Hypothalamus (tissue), 51 donors: ENCODE data around the gene TBX5.
A peak's percentile ranks its signal among the peaks of the same experiment; 100 is the strongest.
"Not testable (repeated sequence)": the region's sequence is repeated elsewhere in the genome, so short reads cannot be mapped to it uniquely, and the experiment has no call there.

ENCODE experiments used
- DNase-seq, 51 donors: peaks; one replicate each; lab custom pipeline; 2025; lab: John Stamatoyannopoulos, UW

TBX5 gene

GRCh38 chr12:114393569-114393968 is 12.4 kb downstream of the TBX5 start:
- DNase-seq = no peak

GRCh38 chr12:114392909-114393308 is 13.0 kb downstream of the TBX5 start:
- DNase-seq = no peak

GRCh38 chr12:114391088-114391487 is 14.9 kb downstream of the TBX5 start:
- no peak for DNase-seq

DNA sequence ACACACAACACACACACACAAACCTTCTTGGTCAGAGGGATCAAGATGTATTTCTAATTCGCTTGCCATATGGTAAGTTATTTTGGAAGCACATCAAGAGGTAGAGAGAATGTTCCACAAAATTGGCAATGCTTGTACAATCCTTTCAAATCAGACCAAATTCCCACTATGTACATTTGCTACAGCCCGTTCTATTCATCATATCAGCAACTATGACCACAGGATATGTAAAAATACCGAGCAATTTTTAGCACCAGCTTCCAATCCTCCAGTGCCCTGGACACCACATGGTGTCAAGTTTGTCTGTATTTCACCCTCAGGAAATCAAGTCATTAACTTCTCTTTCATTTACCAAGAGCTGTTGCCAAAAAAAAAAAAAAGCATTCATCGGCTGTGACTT is 21.2 kb downstream of the TBX5 start:
- DNase-seq = no peak

DNA sequence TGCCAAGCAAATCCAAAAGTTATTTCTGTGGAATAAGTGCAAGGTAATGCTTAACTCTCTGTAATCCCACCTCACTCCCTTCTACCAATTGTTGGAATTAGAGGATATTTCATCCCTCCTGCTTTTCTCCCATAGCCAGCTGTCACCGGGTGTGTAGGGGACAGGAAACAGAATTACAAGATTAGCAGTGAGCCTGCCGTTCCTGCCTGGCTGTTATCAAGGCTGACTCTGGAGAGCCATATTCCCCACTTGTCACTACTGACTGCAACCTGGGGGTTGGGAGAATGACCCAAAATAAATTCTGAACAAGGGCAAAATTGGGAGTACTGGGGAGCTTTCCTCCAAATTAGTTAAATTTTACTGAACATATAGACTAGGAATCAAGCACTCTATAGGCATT is 24.8 kb downstream of the TBX5 start:
- no peak for DNase-seq

- DNase-seq = no peak
Measured at GRCh38 chr12:114371733-114372132, 34.2 kb downstream of the TBX5 start.

- DNase-seq = peak in 44 of 51 donors; percentile 1 to 74 (median 31)
Measured at GRCh38 chr12:114371250-114371649, 34.7 kb downstream of the TBX5 start.

- no peak for DNase-seq
Measured at GRCh38 chr12:114368685-114369452, 37.1 kb downstream of the TBX5 start.

DNA sequence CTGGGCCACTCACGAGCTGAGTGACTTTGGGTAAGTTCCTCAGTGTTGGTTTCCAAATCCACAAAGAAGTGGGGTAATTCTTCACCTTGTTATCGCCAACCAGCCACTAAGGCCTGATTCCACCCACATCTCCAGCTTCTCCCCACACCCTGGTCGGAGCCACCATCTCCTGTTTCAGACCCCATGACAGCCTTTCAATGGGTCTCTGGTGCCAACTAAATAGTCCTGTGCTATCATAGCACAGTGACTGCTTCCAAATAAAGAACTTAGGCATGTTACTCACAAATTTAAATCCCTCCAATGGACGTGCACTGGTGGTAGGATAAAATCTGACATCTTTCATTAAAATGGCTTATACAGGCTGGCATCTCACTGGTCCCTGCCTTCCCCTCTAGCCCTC is 44.0 kb downstream of the TBX5 start:
- DNase-seq = no peak

DNA sequence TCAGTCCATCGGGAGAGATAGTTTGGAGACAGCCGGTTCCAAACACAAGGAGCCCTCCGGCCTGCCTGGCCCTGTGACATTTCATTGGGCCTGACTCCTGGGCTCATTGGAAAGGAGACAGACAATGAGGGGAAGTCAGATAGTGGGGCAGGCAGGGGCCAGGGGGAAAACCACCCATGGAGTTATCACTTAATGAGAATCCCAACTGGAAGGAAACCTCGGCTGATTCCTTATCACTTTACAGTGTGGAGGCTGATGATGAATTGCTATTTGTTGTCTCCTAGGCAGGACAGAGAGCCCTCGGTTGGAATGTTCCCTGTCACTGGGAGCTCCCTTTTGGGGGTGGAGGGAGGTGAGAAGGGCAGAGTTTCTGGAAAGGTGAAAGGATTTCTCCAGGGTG is 44.4 kb downstream of the TBX5 start:
- no peak for DNase-seq

DNA sequence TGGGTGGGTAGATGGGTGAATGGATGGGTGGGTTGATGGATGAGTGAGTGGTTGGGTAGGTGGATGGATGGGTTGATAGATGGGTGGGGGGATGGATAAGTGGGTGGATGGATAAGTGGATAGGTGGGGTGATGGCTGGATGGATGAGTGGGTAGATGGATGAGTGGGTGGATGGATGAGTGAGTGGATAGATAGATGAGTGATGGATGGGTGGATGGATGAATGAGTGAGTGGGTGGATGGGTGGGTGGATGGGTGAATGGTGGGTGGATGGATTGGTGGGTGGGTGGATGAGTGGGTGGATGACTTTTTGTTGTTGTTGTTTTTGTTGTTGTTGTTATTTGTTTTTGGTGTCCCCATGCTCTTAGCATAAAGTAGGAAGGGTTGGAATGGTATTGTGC is 45.5 kb downstream of the TBX5 start:
- DNase-seq = no peak

DNA sequence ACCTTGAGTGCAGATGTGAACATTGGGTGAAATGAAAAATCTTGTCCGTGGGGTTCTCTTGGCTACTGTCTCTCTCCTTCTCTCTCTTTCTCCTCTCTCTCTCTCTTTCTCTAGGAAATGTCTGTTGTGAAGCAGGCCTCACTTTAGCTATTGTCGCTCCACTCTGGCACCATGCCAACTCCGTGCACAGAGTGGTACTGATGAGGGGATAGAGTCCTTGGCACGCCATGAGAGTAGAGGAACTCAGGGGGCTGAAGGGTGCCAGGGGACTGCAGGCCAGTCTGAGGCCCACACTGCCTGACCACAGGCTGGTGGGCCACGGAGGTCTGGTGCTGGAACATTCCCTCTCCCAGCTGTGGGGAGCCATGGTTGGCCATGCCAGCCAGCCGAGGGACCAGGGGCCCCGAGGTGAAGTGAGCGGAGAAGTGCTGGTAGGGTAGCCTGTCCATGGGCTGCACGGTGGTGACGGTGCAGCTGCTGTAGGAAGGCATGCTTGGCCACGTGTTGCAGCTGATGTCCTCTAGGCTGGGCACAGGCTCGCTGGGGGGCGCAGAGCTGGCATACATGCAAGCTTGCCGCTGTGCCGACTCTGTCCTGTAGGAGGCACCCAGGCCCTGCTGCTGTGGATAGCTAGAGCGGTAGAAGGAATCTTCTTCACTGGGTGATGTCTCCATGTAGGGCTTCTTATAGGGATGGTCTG is 50.4 kb downstream of the TBX5 start:
- peak in 2 of 51 donors; percentile 1 to 2 for DNase-seq

GRCh38 chr12:114349239-114349638 is 56.7 kb downstream of the TBX5 start:
- not testable (repeated sequence) for DNase-seq

- DNase-seq = no peak
Measured at GRCh38 chr12:114347861-114348260, 58.1 kb downstream of the TBX5 start.

DNA sequence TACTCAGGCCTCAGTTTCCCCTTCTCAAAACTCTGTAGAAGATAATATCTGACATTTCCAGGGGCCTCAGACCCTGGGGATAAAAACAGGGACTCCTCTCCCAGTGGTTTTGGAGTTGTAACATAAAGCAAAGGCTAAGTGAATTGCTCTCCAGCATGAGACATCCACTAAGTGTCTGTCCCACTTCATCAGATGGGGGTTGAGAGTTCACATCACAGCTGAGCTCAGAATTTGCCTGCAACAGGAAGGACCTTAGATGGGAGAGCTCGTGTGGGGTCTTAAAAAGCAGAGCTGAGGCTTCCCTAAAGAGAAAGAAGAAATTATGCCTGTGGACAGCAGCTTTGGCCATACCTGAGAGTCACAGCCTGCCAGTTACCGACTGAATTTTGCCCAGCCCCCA is 61.1 kb downstream of the TBX5 start:
- no peak for DNase-seq

GRCh38 chr12:114344303-114344663 is 61.7 kb downstream of the TBX5 start:
- no peak for DNase-seq

DNA sequence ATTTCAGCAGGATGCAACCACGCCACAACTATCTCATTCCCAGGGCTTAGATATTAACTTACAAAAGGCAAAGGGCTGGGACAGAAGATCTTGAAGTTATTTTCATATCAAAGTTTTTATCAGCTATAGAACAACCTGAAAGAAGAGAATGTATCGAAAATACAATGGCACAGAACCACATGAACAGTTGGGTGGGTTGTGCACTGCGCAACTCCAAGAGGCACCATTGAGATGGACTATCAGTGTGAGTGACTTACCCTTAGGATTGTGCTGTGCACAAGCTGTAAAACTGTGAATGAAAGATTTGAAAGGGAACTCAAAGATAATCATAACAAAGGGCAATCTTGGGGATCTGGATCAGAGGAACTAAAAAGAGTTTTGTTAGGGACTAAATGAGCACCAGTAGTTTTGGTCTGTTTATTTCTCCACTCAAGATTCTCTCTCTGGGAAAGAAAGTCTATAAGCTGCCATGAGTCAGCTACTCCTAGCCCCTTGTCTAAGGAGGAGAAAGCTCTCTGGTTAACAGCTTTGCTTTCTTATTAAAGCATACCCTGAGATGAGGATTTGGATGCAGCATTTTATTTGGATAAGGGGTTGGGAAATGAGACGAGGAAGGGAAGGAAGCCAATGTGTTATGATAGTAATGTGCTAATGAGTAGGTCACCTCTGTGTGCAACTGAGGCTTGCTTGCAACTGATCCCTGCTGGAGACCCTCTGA is 62.2 kb downstream of the TBX5 start:
- DNase-seq = no peak

DNA sequence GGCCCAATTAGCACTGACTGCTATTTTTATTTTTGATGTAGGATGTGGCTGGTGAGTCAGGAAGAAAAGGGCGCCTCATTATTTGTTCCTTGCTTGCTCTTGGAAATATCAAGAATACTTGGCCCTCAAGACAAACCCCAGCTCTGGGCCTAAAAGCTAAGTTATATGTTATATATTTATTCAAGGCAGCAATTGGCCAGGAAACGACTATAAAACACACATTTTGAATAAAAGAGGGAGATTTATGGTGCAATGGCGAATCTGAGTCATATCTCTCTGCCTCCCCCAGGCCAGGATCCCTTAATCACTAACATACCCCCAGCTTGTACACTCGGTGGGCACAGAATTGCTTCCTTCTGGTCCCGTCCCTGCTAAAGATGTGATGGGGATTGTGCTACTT is 63.3 kb downstream of the TBX5 start:
- no peak for DNase-seq

- no peak for DNase-seq
Measured at GRCh38 chr12:114341635-114342034, 64.3 kb downstream of the TBX5 start.

GRCh38 chr12:114340231-114340630 is 65.7 kb downstream of the TBX5 start:
- no peak for DNase-seq

- no peak for DNase-seq
Measured at GRCh38 chr12:114339626-114340025, 66.3 kb downstream of the TBX5 start.

DNA sequence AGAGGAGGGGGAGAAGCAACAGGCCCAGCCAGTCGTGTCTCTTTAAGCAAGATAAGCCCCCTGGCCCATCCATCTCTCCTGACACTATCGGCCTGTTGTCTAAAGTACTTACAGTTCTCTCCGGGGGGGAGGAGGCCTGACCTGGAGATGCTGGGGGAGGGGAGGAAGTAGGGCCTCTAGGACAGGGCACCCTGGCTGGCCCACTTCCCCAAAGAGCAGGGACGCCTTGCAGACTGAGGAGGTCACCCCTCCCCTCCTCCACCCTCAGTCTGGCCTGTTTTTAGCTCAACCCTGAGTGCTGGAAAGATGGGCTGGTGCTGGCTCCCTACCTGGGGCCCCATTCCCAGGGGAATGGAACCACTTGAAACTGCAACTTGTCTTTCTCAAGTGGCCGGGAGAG is 70.3 kb downstream of the TBX5 start:
- DNase-seq = no peak
